Suprapubic skin (tissue), 4 donors: ENCODE measurements around the gene LHX3. TPM values are rescaled to one million over a fixed set of nuclear protein-coding genes. Genes with fewer than 3 reads are reported as not detected.
A peak's percentile ranks its signal among the peaks of the same experiment; 100 is the strongest.

Experiments used
- DNase-seq, 2 donors: peaks; one replicate each; pipeline ENCODE4 v3.0.0-alpha.2; 2019; ENCODE audit warnings: low spot score in 2 of 2
- H3K27ac ChIP-seq: fragments of 200-600 bp; sonication (generic); one replicate; pipeline ENCODE4 v1.5.1; 2019
- H3K27me3 ChIP-seq: fragments of 200-600 bp; sonication (generic); one replicate; pipeline ENCODE4 v1.5.1; 2019
- H3K36me3 ChIP-seq: fragments of 200-600 bp; sonication (generic); one replicate; pipeline ENCODE4 v1.5.1; 2019
- H3K4me1 ChIP-seq: fragments of 200-600 bp; sonication (generic); one replicate; pipeline ENCODE4 v1.5.1; 2019
- H3K4me3 ChIP-seq: fragments of 200-600 bp; sonication (generic); one replicate; pipeline ENCODE4 v1.5.1; 2019; ENCODE audit warnings: mild to moderate bottlenecking
- H3K9me3 ChIP-seq: fragments of 200-600 bp; sonication (generic); one replicate; pipeline ENCODE4 v1.5.1; 2019
- CTCF ChIP-seq, 2 donors: fragments of 200-600 bp in 1 of 2; fragments of 450-650 bp in 1 of 2; sonication (generic) in 1 of 2; IDR thresholded peaks; one replicate each; pipeline ENCODE4 v1.5.1; 2016 to 2019; ENCODE audit warnings: antibody characterized with exemption in 2 of 2, mild to moderate bottlenecking in 1 of 2, moderate library complexity in 1 of 2
- EP300 ChIP-seq: sonication (generic); formaldehyde crosslinking; IDR thresholded peaks from one replicate; pipeline ENCODE4 v1.6.1; 2017; ENCODE audit warnings: antibody characterized with exemption
- POLR2A ChIP-seq, 2 donors: fragments of 450-650 bp; IDR thresholded peaks; one replicate each; pipeline ENCODE4 v1.6.1; 2017; ENCODE audit warnings: antibody characterized with exemption in 2 of 2, mild to moderate bottlenecking in 2 of 2, moderate library complexity in 2 of 2
- POLR2AphosphoS5 ChIP-seq, 3 donors: sonication (generic); formaldehyde crosslinking; IDR thresholded peaks; one replicate each; pipeline ENCODE4 v1.6.1; 2017; ENCODE audit warnings: antibody characterized with exemption in 3 of 3
- WGBS: methylation state at CpG from one replicate; pipeline ENCODE4 v1.1.5; 2018; 5-methylcytosine and 5-hydroxymethylcytosine counted together
- total RNA-seq, 4 donors: library from RNA; depleted of rRNA; stranded (reverse); fragments of >200 nt; gene quantifications; one replicate each; pipeline ENCODE4 v1.1.0, GENCODE V29; 2016

Gene LHX3
- total RNA-seq, 4 donors from 2014 or later: 0.26 TPM; not detected in 2

GRCh38 chr9:136163248-136163850, 41.6 kb downstream of the LHX3 start:
- H3K27me3 ChIP-seq: peaks cover 27% of the 10 kb centered on the region
- DNase-seq: no peak
- TF ChIP-seq CTCF (IDR thresholded peaks at IDR 0.05): no peak
- TF ChIP-seq EP300: no peak
- no peaks in the 10 kb centered on the region for H3K9me3 ChIP-seq
- no peak overlapping the region for H3K27ac ChIP-seq
- no peaks in the 10 kb centered on the region for H3K36me3 ChIP-seq
- WGBS: 47% methylated on average over 1 of the region's 1 CpG
- H3K4me1 ChIP-seq: no peaks in the 10 kb centered on the region
- H3K4me3 ChIP-seq: no peak overlapping the region

- peaks cover 46% of the 10 kb centered on the region for H3K27me3 ChIP-seq
- H3K4me3 ChIP-seq: no peak overlapping the region
- WGBS: 67% methylated on average over 7 of the region's 10 CpGs
Measured at GRCh38 chr9:136160995-136161610, 43.8 kb downstream of the LHX3 start.

GRCh38 chr9:136160381-136160841, 44.5 kb downstream of the LHX3 start:
- Histone ChIP-seq H3K27ac (no peak overlapping the region), H3K36me3 (no peaks in the 10 kb centered on the region), H3K9me3 (no peaks in the 10 kb centered on the region), H3K4me3 (no peak overlapping the region), H3K4me1 (no peaks in the 10 kb centered on the region), H3K27me3 (peaks cover 53% of the 10 kb centered on the region)
- DNase-seq: no peak
- TF ChIP-seq POLR2AphosphoS5 (IDR thresholded peaks at IDR 0.05) (no peak), POLR2A (IDR thresholded peaks at IDR 0.05) (no peak), CTCF (IDR thresholded peaks at IDR 0.05) (no peak), EP300 (no peak)
- WGBS: 83% methylated on average over 9 of the region's 12 CpGs

More at GRCh38 chr9:136160995-136161610, 43.8 kb downstream of the LHX3 start:
- no peaks in the 10 kb centered on the region for H3K9me3 ChIP-seq
- no peak overlapping the region for H3K27ac ChIP-seq
- no peak for DNase-seq
- TF ChIP-seq CTCF (IDR thresholded peaks at IDR 0.05) (peak in 1 of 2 donors; percentile 6), EP300 (no peak)
- H3K36me3 ChIP-seq: no peaks in the 10 kb centered on the region
- H3K4me1 ChIP-seq: no peaks in the 10 kb centered on the region

GRCh38 chr9:136159851-136160250, 45.1 kb downstream of the LHX3 start:
- TF ChIP-seq CTCF (IDR thresholded peaks at IDR 0.05): no peak
- DNase-seq: no peak
- H3K27me3 ChIP-seq: peaks cover 59% of the 10 kb centered on the region
- no peaks in the 10 kb centered on the region for H3K9me3 ChIP-seq
- H3K4me3 ChIP-seq: no peak overlapping the region
- H3K36me3 ChIP-seq: no peaks in the 10 kb centered on the region
- no peak overlapping the region for H3K27ac ChIP-seq
- H3K4me1 ChIP-seq: no peaks in the 10 kb centered on the region
- WGBS: 91% methylated on average over 15 of the region's 16 CpGs

- 70% methylated on average over 18 of the region's 20 CpGs for WGBS
- H3K4me1 ChIP-seq: no peaks in the 10 kb centered on the region
- no peak for DNase-seq
- H3K9me3 ChIP-seq: no peaks in the 10 kb centered on the region
- no peak for TF ChIP-seq EP300
- no peak for TF ChIP-seq CTCF (IDR thresholded peaks at IDR 0.05)
- no peaks in the 10 kb centered on the region for H3K36me3 ChIP-seq
- no peak overlapping the region for H3K4me3 ChIP-seq
- H3K27ac ChIP-seq: no peak overlapping the region
- peaks cover 64% of the 10 kb centered on the region for H3K27me3 ChIP-seq
Measured at GRCh38 chr9:136157477-136158265, 47.3 kb downstream of the LHX3 start.
